ENCODE data around the gene TSPAN16. TPM values are rescaled to one million over a fixed set of nuclear protein-coding genes. Genes with fewer than 3 reads are reported as not detected.

TSPAN16 gene
- total RNA-seq, 4 donors from 2014 or later: not detected

DNA sequence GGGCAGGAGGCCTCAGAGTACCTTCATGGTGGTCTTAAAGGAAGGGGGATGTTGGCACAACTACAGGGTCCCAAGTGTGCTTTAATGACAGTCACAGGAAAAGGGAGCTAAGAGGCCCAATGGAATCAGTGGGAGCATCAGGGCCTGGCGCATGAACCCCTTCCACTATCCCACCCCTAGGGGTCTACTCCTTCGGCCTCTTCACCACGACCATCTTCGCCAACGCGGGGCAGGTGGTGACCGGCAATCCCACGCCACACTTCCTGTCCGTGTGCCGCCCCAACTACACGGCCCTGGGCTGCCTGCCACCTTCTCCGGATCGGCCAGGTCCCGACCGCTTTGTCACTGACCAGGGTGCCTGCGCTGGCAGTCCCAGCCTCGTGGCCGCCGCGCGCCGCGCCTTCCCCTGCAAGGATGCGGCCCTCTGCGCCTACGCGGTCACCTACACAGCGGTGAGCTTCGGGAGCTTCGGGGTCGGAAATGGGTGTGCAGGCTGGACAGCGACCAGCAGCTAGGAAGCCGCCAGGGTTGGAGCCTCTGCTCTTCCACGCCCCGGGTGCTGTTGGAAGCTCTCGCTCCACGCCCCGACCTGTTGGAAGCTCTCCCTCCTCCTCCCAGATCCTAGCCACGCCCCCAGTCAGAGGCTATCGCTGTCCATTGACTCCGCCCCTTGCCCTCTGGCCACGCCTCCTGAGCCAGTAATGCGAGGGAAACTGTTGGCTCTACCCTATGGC is 65.2 kb downstream of the TSPAN16 start:
- WGBS, 2 donors (ENCODE audit: low coverage in 1 of 2): no CpG with 5 or more reads among the region's 43 CpGs
- H3K4me3 ChIP-seq: no peak overlapping the region
- H3K4me1 ChIP-seq: peaks cover 0 to 19% (median 5%) of the 10 kb centered on the region in 3 donors
- ATAC-seq: no peak
- peaks cover 0 to 89% of the 10 kb centered on the region in 2 donors for H3K36me3 ChIP-seq
- H3K27ac ChIP-seq: peak overlapping the region in 1 of 4 donors; percentile 12
- TF ChIP-seq CTCF (IDR thresholded peaks at IDR 0.05) (no peak), POLR2AphosphoS5 (IDR thresholded peaks at IDR 0.05) (no peak), EP300 (IDR thresholded peaks at IDR 0.05) (no peak), POLR2A (IDR thresholded peaks at IDR 0.05) (no peak)
- no peaks in the 10 kb centered on the region for H3K27me3 ChIP-seq
- H3K9me3 ChIP-seq: no peaks in the 10 kb centered on the region

DNA sequence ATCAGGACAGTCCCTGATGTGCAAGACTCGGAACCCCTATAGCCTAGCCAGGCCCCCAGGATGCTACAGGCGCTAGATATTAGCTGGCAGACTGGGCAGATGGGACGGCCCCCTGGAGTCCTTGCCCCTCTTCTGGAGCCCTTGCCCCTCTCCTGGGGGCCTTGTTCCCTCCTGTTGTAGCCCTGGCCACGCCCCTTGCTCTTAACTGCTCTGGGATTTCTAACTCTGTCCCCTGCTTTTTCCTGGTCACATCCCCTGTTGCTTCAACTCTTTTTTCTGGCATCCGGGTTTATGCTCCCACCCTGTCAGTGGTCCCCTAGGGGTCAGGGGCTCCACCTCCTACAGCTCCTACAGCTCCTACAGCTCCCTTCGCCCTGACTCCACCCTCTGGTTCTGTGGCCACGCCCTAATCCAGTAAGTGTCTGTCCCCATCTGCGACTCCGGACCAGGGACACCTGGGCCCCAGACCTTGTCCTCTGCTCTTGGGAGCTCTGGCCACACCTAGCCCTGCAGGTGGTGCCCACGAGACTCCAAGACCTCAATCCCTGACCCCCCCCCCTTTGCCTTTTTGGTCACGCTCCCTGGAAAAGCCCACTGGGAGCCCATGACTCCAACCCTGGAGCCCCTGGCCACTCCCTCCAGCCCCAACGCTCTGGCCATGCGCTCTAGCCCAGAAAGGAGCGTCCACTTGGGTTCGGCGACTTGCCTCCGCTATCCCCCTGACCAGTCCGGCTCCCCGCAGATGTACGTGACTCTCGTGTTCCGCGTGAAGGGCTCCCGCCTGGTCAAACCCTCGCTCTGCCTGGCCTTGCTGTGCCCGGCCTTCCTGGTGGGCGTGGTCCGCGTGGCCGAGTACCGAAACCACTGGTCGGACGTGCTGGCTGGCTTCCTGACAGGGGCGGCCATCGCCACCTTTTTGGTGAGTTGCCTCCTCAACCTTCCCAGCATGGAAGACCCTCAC is 66.1 kb downstream of the TSPAN16 start:
- no peak overlapping the region for H3K4me3 ChIP-seq
- WGBS, 2 donors (ENCODE audit: low coverage in 1 of 2): 79 to 92% methylated on average over 11 to 15 of the region's 35 CpGs
- H3K9me3 ChIP-seq: no peaks in the 10 kb centered on the region
- H3K27me3 ChIP-seq: no peaks in the 10 kb centered on the region
- TF ChIP-seq POLR2AphosphoS5 (IDR thresholded peaks at IDR 0.05): no peak
- TF ChIP-seq POLR2A (IDR thresholded peaks at IDR 0.05): no peak
- TF ChIP-seq EP300 (IDR thresholded peaks at IDR 0.05): no peak
- TF ChIP-seq CTCF (IDR thresholded peaks at IDR 0.05): no peak
- H3K4me1 ChIP-seq: peaks cover 0 to 10% (median 0%) of the 10 kb centered on the region in 3 donors
- H3K27ac ChIP-seq: no peak overlapping the region
- ATAC-seq: no peak
- H3K36me3 ChIP-seq: peaks cover 0 to 90% of the 10 kb centered on the region in 2 donors

DNA sequence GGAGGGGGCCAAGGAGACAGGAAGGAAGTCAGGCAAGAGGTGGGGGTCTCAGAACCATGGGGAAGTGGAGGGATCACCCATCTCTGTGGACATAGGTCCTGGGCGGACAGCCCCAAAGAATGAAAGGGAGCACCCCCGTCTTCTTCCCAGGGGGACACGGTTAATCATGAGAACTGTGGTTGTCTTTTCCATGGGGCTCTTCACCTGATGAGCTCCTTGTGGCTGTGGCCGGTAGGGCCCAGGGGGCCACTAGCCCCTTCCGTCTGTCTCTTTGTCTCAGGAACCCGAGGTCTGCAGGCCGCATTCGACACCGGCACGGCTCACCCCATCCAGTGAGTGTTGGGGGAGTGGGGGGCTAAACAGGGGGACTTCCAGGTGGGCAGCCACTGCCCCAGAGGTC is 67.9 kb downstream of the TSPAN16 start:
- WGBS, 2 donors (ENCODE audit: low coverage in 1 of 2): 62% methylated on average over 4 of the region's 10 CpGs; no CpG with 5 or more reads in 1 of the 2 donors
- H3K27me3 ChIP-seq: no peaks in the 10 kb centered on the region
- TF ChIP-seq POLR2A (IDR thresholded peaks at IDR 0.05) (no peak), EP300 (IDR thresholded peaks at IDR 0.05) (no peak), POLR2AphosphoS5 (IDR thresholded peaks at IDR 0.05) (no peak), CTCF (IDR thresholded peaks at IDR 0.05) (no peak)
- H3K36me3 ChIP-seq: peaks cover 0 to 88% of the 10 kb centered on the region in 2 donors
- H3K27ac ChIP-seq: no peak overlapping the region
- H3K4me3 ChIP-seq: no peak overlapping the region
- H3K4me1 ChIP-seq: peaks cover 0 to 5% (median 0%) of the 10 kb centered on the region in 3 donors
- no peaks in the 10 kb centered on the region for H3K9me3 ChIP-seq
- no peak for ATAC-seq

- 80 to 90% methylated on average over 5 to 9 of the region's 28 CpGs for WGBS, 2 donors (ENCODE audit: low coverage in 1 of 2)
- Histone ChIP-seq H3K4me3 (no peak overlapping the region), H3K27me3 (no peaks in the 10 kb centered on the region), H3K36me3 (peaks cover 0 to 88% of the 10 kb centered on the region in 2 donors), H3K27ac (no peak overlapping the region), H3K9me3 (no peaks in the 10 kb centered on the region), H3K4me1 (peaks cover 0 to 5% (median 0%) of the 10 kb centered on the region in 3 donors)
- TF ChIP-seq CTCF (IDR thresholded peaks at IDR 0.05) (no peak), POLR2AphosphoS5 (IDR thresholded peaks at IDR 0.05) (no peak), EP300 (IDR thresholded peaks at IDR 0.05) (no peak), POLR2A (IDR thresholded peaks at IDR 0.05) (no peak)
- no peak for ATAC-seq
These were observed 68.4 kb downstream of the TSPAN16 start for GRCh38 chr19:11364296-11364904.

Measured in gastroesophageal sphincter (tissue), 4 donors.